Tibial artery (tissue), 4 donors: Measurements from ENCODE around the gene NAT9.

Experiments used
- DNase-seq, 2 donors: peaks; one replicate each; pipeline ENCODE4 v3.0.0-alpha.2; 2019
- H3K27ac ChIP-seq, 2 donors: fragments of 200-600 bp; sonication (generic) in 1 of 2; 1 replicate in 1 of 2; 2 replicates in 1 of 2; pipeline ENCODE4 v1.5.1; 2018 to 2019; ENCODE audit warnings: mild to moderate bottlenecking in 1 of 2
- H3K27me3 ChIP-seq, 2 donors: fragments of 200-600 bp; sonication (generic) in 1 of 2; one replicate each; pipeline versions ENCODE4 v1.5.1 to v1.6.0; 2016 to 2019
- H3K36me3 ChIP-seq, 3 donors: fragments of 200-600 bp; sonication (generic) in 2 of 3; one replicate each; pipeline ENCODE4 v1.5.1; 2016 to 2019; ENCODE audit warnings: mild to moderate bottlenecking in 2 of 3
- H3K4me1 ChIP-seq, 4 donors: fragments of 200-600 bp; sonication (generic) in 2 of 4; 1 replicate in 3 of 4; 2 replicates in 1 of 4; pipeline ENCODE4 v1.5.1; 2016 to 2019
- H3K4me3 ChIP-seq, 2 donors: fragments of 200-600 bp; sonication (generic) in 1 of 2; 1 replicate in 1 of 2; 2 replicates in 1 of 2; pipeline ENCODE4 v1.5.1; 2018 to 2019; ENCODE audit warnings: mild to moderate bottlenecking in 2 of 2
- H3K9me3 ChIP-seq, 3 donors: fragments of 200-600 bp; sonication (generic) in 1 of 3; one replicate each; pipeline ENCODE4 v1.5.1; 2016 to 2019
- CTCF ChIP-seq, 2 experiments: fragments of 200-600 bp in 1 of 2; fragments of 450-650 bp in 1 of 2; IDR thresholded peaks; one replicate each; pipeline ENCODE4 v1.5.1; 2017 to 2019; ENCODE audit warnings: antibody characterized with exemption in 2 of 2, mild to moderate bottlenecking in 1 of 2, moderate library complexity in 1 of 2
- intact Hi-C: fragments of 100-400 bp; cut with DNase I; formaldehyde crosslinking; loops from one replicate; pipeline ENCODE4 v1.15.0; 2023; ENCODE audit warnings: low total_unique reads

Gene NAT9

GRCh38 chr17:74819801-74820436 lies 43.8 kb upstream of the NAT9 start:
- H3K36me3 ChIP-seq = peaks cover 7 to 65% (median 17%) of the 10 kb centered on the region in 3 donors

GRCh38 chr17:74818291-74818938 lies 42.3 kb upstream of the NAT9 start:
- Histone ChIP-seq H3K27ac (no peak overlapping the region), H3K4me1 (no peaks in the 10 kb centered on the region), H3K27me3 (no peaks in the 10 kb centered on the region), H3K4me3 (no peak overlapping the region), H3K36me3 (peaks cover 7 to 50% (median 17%) of the 10 kb centered on the region in 3 donors), H3K9me3 (no peaks in the 10 kb centered on the region)
- TF ChIP-seq CTCF (IDR thresholded peaks at IDR 0.05) = no peak
- no peak for DNase-seq
- intact Hi-C loops = no loop called here

More at GRCh38 chr17:74819801-74820436, 43.8 kb upstream of the NAT9 start:
- H3K27me3 ChIP-seq = no peaks in the 10 kb centered on the region
- no peak overlapping the region for H3K27ac ChIP-seq
- no peak overlapping the region for H3K4me3 ChIP-seq
- intact Hi-C loops = no loop called here
- TF ChIP-seq CTCF (IDR thresholded peaks at IDR 0.05) = no peak
- no peaks in the 10 kb centered on the region for H3K4me1 ChIP-seq
- DNase-seq = no peak
- H3K9me3 ChIP-seq = no peaks in the 10 kb centered on the region

- Histone ChIP-seq H3K27me3 (no peaks in the 10 kb centered on the region), H3K4me1 (peaks cover 0 to 11% (median 3%) of the 10 kb centered on the region in 4 donors), H3K9me3 (no peaks in the 10 kb centered on the region), H3K36me3 (peaks cover 7 to 37% (median 17%) of the 10 kb centered on the region in 3 donors), H3K4me3 (no peak overlapping the region), H3K27ac (no peak overlapping the region)
- DNase-seq = no peak
- intact Hi-C loops = no loop called here
- no peak for TF ChIP-seq CTCF (IDR thresholded peaks at IDR 0.05)
These were observed 40.9 kb upstream of the NAT9 start for GRCh38 chr17:74816905-74817620.

GRCh38 chr17:74815550-74816370 lies 39.6 kb upstream of the NAT9 start:
- H3K27ac ChIP-seq = no peak overlapping the region
- DNase-seq = no peak
- intact Hi-C loops = no loop called here

More at GRCh38 chr17:74815550-74816370, 39.6 kb upstream of the NAT9 start:
- no peaks in the 10 kb centered on the region for H3K27me3 ChIP-seq
- H3K4me3 ChIP-seq = no peak overlapping the region
- no peak for TF ChIP-seq CTCF (IDR thresholded peaks at IDR 0.05)
- peaks cover 6 to 24% (median 11%) of the 10 kb centered on the region in 3 donors for H3K36me3 ChIP-seq
- H3K4me1 ChIP-seq = peaks cover 0 to 14% (median 4%) of the 10 kb centered on the region in 4 donors
- H3K9me3 ChIP-seq = no peaks in the 10 kb centered on the region
